ENCODE results near the gene C12orf57. TPM values are rescaled to one million over a fixed set of nuclear protein-coding genes. Genes with fewer than 3 reads are reported as not detected.

The C12orf57 gene
- total and polyA plus RNA-seq, 2 experiments from 2014 or later: 217 to 219 TPM

- Histone ChIP-seq H4K20me1 (ENCODE audit: insufficient read depth, poor library complexity, severe bottlenecking) (no peaks in the 10 kb centered on the region), H3K27me3 (no peaks in the 10 kb centered on the region), H3K4me1 (ENCODE audit: insufficient read depth) (peaks cover 28% of the 10 kb centered on the region), H3K9me3 (ENCODE audit: low read depth) (no peaks in the 10 kb centered on the region), H3K27ac (no peak overlapping the region), H3K36me3 (replicated peaks; ENCODE audit: insufficient read depth, low read depth) (no peaks in the 10 kb centered on the region), H3K4me3 (no peak overlapping the region), H3K4me2 (no peak overlapping the region), H3K9me2 (replicated peaks; ENCODE audit: insufficient read depth) (no peaks in the 10 kb centered on the region), H2AFZ (no peak overlapping the region), H3K79me2 (peaks cover 8% of the 10 kb centered on the region)
- WGBS (ENCODE audit: low lambda C conversion rate, missing lambda C conversion rate): 82% methylated on average over 9 of the region's 9 CpGs
- no peak for DNase-seq (ENCODE audit: low spot score)
- TF ChIP-seq CTCF (IDR thresholded peaks at IDR 0.05; ENCODE audit: poor library complexity) (no peak), EZH2 (IDR thresholded peaks at IDR 0.05; ENCODE audit: borderline replicate concordance) (no peak), EZH2phosphoT487 (IDR thresholded peaks at IDR 0.05; ENCODE audit: low read depth, severe bottlenecking, unreplicated experiment) (no peak)
These were observed 21.6 kb upstream of the C12orf57 start for GRCh38 chr12:6921996-6922946.

GRCh38 chr12:6923003-6923732 is 20.7 kb upstream of the C12orf57 start:
- H3K27me3 ChIP-seq: no peaks in the 10 kb centered on the region
- H4K20me1 ChIP-seq (ENCODE audit: insufficient read depth, poor library complexity, severe bottlenecking): no peaks in the 10 kb centered on the region
- H3K4me1 ChIP-seq (ENCODE audit: insufficient read depth): peaks cover 28% of the 10 kb centered on the region
- peaks cover 13% of the 10 kb centered on the region for H3K79me2 ChIP-seq
- WGBS (ENCODE audit: low lambda C conversion rate, missing lambda C conversion rate): 89% methylated on average over 10 of the region's 10 CpGs
- H2AFZ ChIP-seq: no peak overlapping the region
- no peak overlapping the region for H3K27ac ChIP-seq
- H3K9me2 ChIP-seq (replicated peaks; ENCODE audit: insufficient read depth): no peaks in the 10 kb centered on the region
- H3K36me3 ChIP-seq (replicated peaks; ENCODE audit: insufficient read depth, low read depth): no peaks in the 10 kb centered on the region
- DNase-seq (ENCODE audit: low spot score): no peak
- no peak overlapping the region for H3K4me3 ChIP-seq
- no peak overlapping the region for H3K4me2 ChIP-seq
- TF ChIP-seq EZH2phosphoT487 (IDR thresholded peaks at IDR 0.05; ENCODE audit: low read depth, severe bottlenecking, unreplicated experiment) (no peak), EZH2 (IDR thresholded peaks at IDR 0.05; ENCODE audit: borderline replicate concordance) (no peak), CTCF (IDR thresholded peaks at IDR 0.05; ENCODE audit: poor library complexity) (no peak)
- no peaks in the 10 kb centered on the region for H3K9me3 ChIP-seq (ENCODE audit: low read depth)

- peaks cover 28% of the 10 kb centered on the region for H3K4me1 ChIP-seq (ENCODE audit: insufficient read depth)
- H3K79me2 ChIP-seq: peaks cover 19% of the 10 kb centered on the region
- no peak for DNase-seq (ENCODE audit: low spot score)
- WGBS (ENCODE audit: low lambda C conversion rate, missing lambda C conversion rate): 79% methylated on average over 6 of the region's 6 CpGs
- H3K27ac ChIP-seq: no peak overlapping the region
- TF ChIP-seq EZH2phosphoT487 (IDR thresholded peaks at IDR 0.05; ENCODE audit: low read depth, severe bottlenecking, unreplicated experiment) (no peak), CTCF (IDR thresholded peaks at IDR 0.05; ENCODE audit: poor library complexity) (no peak), EZH2 (IDR thresholded peaks at IDR 0.05; ENCODE audit: borderline replicate concordance) (no peak)
- H3K4me3 ChIP-seq: no peak overlapping the region
- H3K4me2 ChIP-seq: no peak overlapping the region
- no peaks in the 10 kb centered on the region for H3K36me3 ChIP-seq (replicated peaks; ENCODE audit: insufficient read depth, low read depth)
- peaks cover 2% of the 10 kb centered on the region for H4K20me1 ChIP-seq (ENCODE audit: insufficient read depth, poor library complexity, severe bottlenecking)
- no peak overlapping the region for H2AFZ ChIP-seq
- no peaks in the 10 kb centered on the region for H3K27me3 ChIP-seq
- no peaks in the 10 kb centered on the region for H3K9me2 ChIP-seq (replicated peaks; ENCODE audit: insufficient read depth)
- H3K9me3 ChIP-seq (ENCODE audit: low read depth): no peaks in the 10 kb centered on the region
These were observed 20.0 kb upstream of the C12orf57 start for GRCh38 chr12:6923851-6924250.

All from hepatocyte (in vitro differentiated cells).